Mesenchymal stem cell (in vitro differentiated cells and primary cell): ENCODE results near the gene TSPEAR.

Experiments used
- DNase-seq: peaks from one replicate; pipeline ENCODE4 v3.0.0-alpha.2; 2013
- H2AFZ ChIP-seq: one replicate; pipeline ENCODE4 v1.6.1; 2013; ENCODE audit warnings: low read depth, mild to moderate bottlenecking, control low read depth, inconsistent platforms, low read length, moderate library complexity
- H2AK5ac ChIP-seq: 2 replicates; pipeline ENCODE4 v1.6.1; 2013; ENCODE audit warnings: low read length, moderate library complexity, mild to moderate bottlenecking, inconsistent platforms; ENCODE audit not compliant: severe bottlenecking
- H2BK120ac ChIP-seq: one replicate; pipeline ENCODE4 v1.6.1; 2013; ENCODE audit warnings: low read depth, mild to moderate bottlenecking, inconsistent platforms, low read length, moderate library complexity
- H2BK12ac ChIP-seq, 2 experiments: one replicate each; pipeline ENCODE4 v1.6.1; 2013; ENCODE audit warnings: inconsistent platforms in 2 of 2, low read length in 2 of 2, mild to moderate bottlenecking in 2 of 2, moderate library complexity in 2 of 2, control low read depth in 1 of 2
- H2BK15ac ChIP-seq: one replicate; pipeline ENCODE4 v1.6.1; 2013; ENCODE audit warnings: mild to moderate bottlenecking, low read depth, inconsistent platforms; ENCODE audit not compliant: poor library complexity, severe bottlenecking
- H2BK5ac ChIP-seq: 2 replicates; pipeline ENCODE4 v1.6.1; 2013; ENCODE audit warnings: low read depth, mild to moderate bottlenecking, low read length, control low read depth, inconsistent platforms; ENCODE audit not compliant: poor library complexity, severe bottlenecking
- H3K14ac ChIP-seq, 2 experiments: one replicate each; pipeline ENCODE4 v1.6.1; 2013; ENCODE audit warnings: inconsistent platforms in 2 of 2, low read length in 2 of 2, control low read depth in 1 of 2, mild to moderate bottlenecking in 1 of 2, moderate library complexity in 1 of 2
- H3K18ac ChIP-seq, 2 experiments: one replicate each; pipeline ENCODE4 v1.6.1; 2013; ENCODE audit warnings: inconsistent platforms in 2 of 2, low read length in 2 of 2, control low read depth in 1 of 2, low read depth in 1 of 2, mild to moderate bottlenecking in 1 of 2
- H3K23ac ChIP-seq, 2 experiments: one replicate each; pipeline ENCODE4 v1.6.1; 2013; ENCODE audit warnings: inconsistent platforms in 2 of 2, low read length in 2 of 2, mild to moderate bottlenecking in 2 of 2, moderate library complexity in 2 of 2, control low read depth in 1 of 2
- H3K27ac ChIP-seq: 2 replicates; pipeline ENCODE4 v1.5.1; 2013; ENCODE audit warnings: mild to moderate bottlenecking, moderate library complexity, low read length, control low read depth, inconsistent platforms; ENCODE audit not compliant: poor library complexity, severe bottlenecking
- H3K27me3 ChIP-seq, 2 experiments: 2 replicates each; pipeline versions ENCODE4 v1.6.1 to v1.7.0; 2013; ENCODE audit warnings: low read length in 2 of 2, mild to moderate bottlenecking in 2 of 2, moderate library complexity in 2 of 2, control low read depth in 1 of 2, inconsistent platforms in 1 of 2; ENCODE audit not compliant: control insufficient read depth in 1 of 2, insufficient read depth in 1 of 2
- H3K36me3 ChIP-seq, 2 experiments: 2 replicates each; pipeline versions ENCODE4 v1.6.1 to v1.7.0; 2013; ENCODE audit warnings: low read length in 2 of 2, control low read depth in 1 of 2, inconsistent platforms in 1 of 2, low read depth in 1 of 2, mild to moderate bottlenecking in 1 of 2; ENCODE audit not compliant: insufficient read depth in 2 of 2, control insufficient read depth in 1 of 2
- H3K4ac ChIP-seq, 2 experiments: one replicate each; pipeline ENCODE4 v1.6.1; 2013; ENCODE audit warnings: inconsistent platforms in 2 of 2, low read length in 2 of 2, mild to moderate bottlenecking in 2 of 2, moderate library complexity in 2 of 2, control low read depth in 1 of 2, low read depth in 1 of 2
- H3K4me1 ChIP-seq: 2 replicates; pipeline ENCODE4 v1.6.1; 2013; ENCODE audit warnings: low read depth, low read length, control low read depth; ENCODE audit not compliant: control insufficient read depth, insufficient read depth
- H3K4me2 ChIP-seq: 2 replicates; pipeline ENCODE4 v1.6.1; 2013; ENCODE audit warnings: low read length, mild to moderate bottlenecking, inconsistent platforms; ENCODE audit not compliant: poor library complexity, severe bottlenecking
- H3K4me3 ChIP-seq, 2 experiments: 2 replicates each; pipeline versions ENCODE4 v1.5.1 to v1.7.0; 2013; ENCODE audit warnings: low read length in 2 of 2, mild to moderate bottlenecking in 2 of 2, control low read depth in 1 of 2, low read depth in 1 of 2; ENCODE audit not compliant: insufficient read depth in 1 of 2
- H3K79me1 ChIP-seq: replicated peaks from 2 replicates; pipeline ENCODE4 v1.6.1; 2013; ENCODE audit warnings: mild to moderate bottlenecking, control low read depth, low read length, inconsistent platforms; ENCODE audit not compliant: poor library complexity, severe bottlenecking
- H3K9ac ChIP-seq: 2 replicates; pipeline ENCODE4 v1.7.0; 2013; ENCODE audit warnings: mild to moderate bottlenecking, low read length, moderate library complexity
- H3K9me3 ChIP-seq: 2 replicates; pipeline ENCODE4 v1.7.0; 2013; ENCODE audit warnings: mild to moderate bottlenecking, low read length; ENCODE audit not compliant: control insufficient read depth
- H4K8ac ChIP-seq: one replicate; pipeline ENCODE4 v1.6.1; 2013; ENCODE audit warnings: inconsistent platforms, mild to moderate bottlenecking, low read length, moderate library complexity
- H4K91ac ChIP-seq: one replicate; pipeline ENCODE4 v1.6.1; 2013; ENCODE audit warnings: mild to moderate bottlenecking, low read length, inconsistent platforms
- WGBS: methylation state at CpG from one replicate; pipeline ENCODE4 v1.1.7; 2013; ENCODE audit warnings: mixed read lengths; 5-methylcytosine and 5-hydroxymethylcytosine counted together

The TSPEAR gene

GRCh38 chr21:44466351-44466954 is 244.9 kb downstream of the TSPEAR start:
- peaks cover 0 to 11% of the 10 kb centered on the region in 2 experiments for H3K27me3 ChIP-seq
- no peak overlapping the region for H2AK5ac ChIP-seq
- no peak overlapping the region for H3K4ac ChIP-seq
- no peak overlapping the region for H4K8ac ChIP-seq
- H3K79me1 ChIP-seq = no peaks in the 10 kb centered on the region
- no peak overlapping the region for H3K4me2 ChIP-seq
- no peaks in the 10 kb centered on the region for H3K9me3 ChIP-seq
- H3K4me1 ChIP-seq = no peaks in the 10 kb centered on the region
- no peak overlapping the region for H2AFZ ChIP-seq
- no peak overlapping the region for H3K18ac ChIP-seq
- H2BK12ac ChIP-seq = no peak overlapping the region
- no peak for DNase-seq
- H3K9ac ChIP-seq = no peak overlapping the region
- no peak overlapping the region for H2BK15ac ChIP-seq
- no peak overlapping the region for H3K4me3 ChIP-seq
- no peak overlapping the region for H4K91ac ChIP-seq
- no peak overlapping the region for H2BK5ac ChIP-seq
- no peak overlapping the region for H2BK120ac ChIP-seq
- WGBS = 93% methylated on average over 16 of the region's 16 CpGs
- H3K23ac ChIP-seq = no peak overlapping the region
- no peak overlapping the region for H3K27ac ChIP-seq
- no peaks in the 10 kb centered on the region for H3K36me3 ChIP-seq
- H3K14ac ChIP-seq = no peak overlapping the region

- Histone ChIP-seq H3K79me1 (no peaks in the 10 kb centered on the region), H3K4me3 (no peak overlapping the region), H2BK120ac (no peak overlapping the region)
Measured at GRCh38 chr21:44464351-44464750, 247.0 kb downstream of the TSPEAR start.

GRCh38 chr21:44463724-44464123 is 247.6 kb downstream of the TSPEAR start:
- Histone ChIP-seq H3K23ac (no peak overlapping the region), H3K36me3 (no peaks in the 10 kb centered on the region), H2BK120ac (no peak overlapping the region), H2AK5ac (no peak overlapping the region), H3K4ac (no peak overlapping the region), H2BK15ac (no peak overlapping the region), H3K9me3 (no peaks in the 10 kb centered on the region), H3K18ac (no peak overlapping the region), H3K27me3 (peaks cover 0 to 11% of the 10 kb centered on the region in 2 experiments), H3K4me3 (peak overlapping the region in 1 of 2 experiments; percentile 19), H4K8ac (no peak overlapping the region), H2AFZ (no peak overlapping the region), H3K4me2 (no peak overlapping the region), H2BK5ac (no peak overlapping the region), H3K27ac (no peak overlapping the region), H3K9ac (peak overlapping the region; percentile 32), H3K79me1 (no peaks in the 10 kb centered on the region), H3K4me1 (no peaks in the 10 kb centered on the region), H2BK12ac (no peak overlapping the region), H4K91ac (no peak overlapping the region), H3K14ac (no peak overlapping the region)
- no peak for DNase-seq
- WGBS = 80% methylated on average over 30 of the region's 30 CpGs

More at GRCh38 chr21:44464351-44464750, 247.0 kb downstream of the TSPEAR start:
- no peaks in the 10 kb centered on the region for H3K36me3 ChIP-seq
- H3K14ac ChIP-seq = no peak overlapping the region
- H2BK5ac ChIP-seq = no peak overlapping the region
- H3K9ac ChIP-seq = no peak overlapping the region
- no peak overlapping the region for H3K4ac ChIP-seq
- H3K23ac ChIP-seq = no peak overlapping the region
- peaks cover 0 to 11% of the 10 kb centered on the region in 2 experiments for H3K27me3 ChIP-seq
- no peak for DNase-seq
- H4K8ac ChIP-seq = no peak overlapping the region
- H4K91ac ChIP-seq = no peak overlapping the region
- H2AFZ ChIP-seq = no peak overlapping the region
- H3K9me3 ChIP-seq = no peaks in the 10 kb centered on the region
- no peak overlapping the region for H3K18ac ChIP-seq
- H2AK5ac ChIP-seq = no peak overlapping the region
- H2BK15ac ChIP-seq = no peak overlapping the region
- H3K4me2 ChIP-seq = no peak overlapping the region
- H3K4me1 ChIP-seq = no peaks in the 10 kb centered on the region
- 81% methylated on average over 12 of the region's 12 CpGs for WGBS
- H2BK12ac ChIP-seq = no peak overlapping the region
- no peak overlapping the region for H3K27ac ChIP-seq

GRCh38 chr21:44462834-44463200 is 248.6 kb downstream of the TSPEAR start:
- H3K79me1 ChIP-seq = no peaks in the 10 kb centered on the region
- no peak overlapping the region for H3K27ac ChIP-seq
- H3K4ac ChIP-seq = no peak overlapping the region
- no peak overlapping the region for H2AFZ ChIP-seq
- H3K14ac ChIP-seq = no peak overlapping the region
- H3K4me3 ChIP-seq = no peak overlapping the region
- H3K27me3 ChIP-seq = peaks cover 0 to 11% of the 10 kb centered on the region in 2 experiments
- no peak overlapping the region for H3K23ac ChIP-seq
- no peak overlapping the region for H4K8ac ChIP-seq
- no peak overlapping the region for H2AK5ac ChIP-seq
- no peak overlapping the region for H2BK15ac ChIP-seq
- no peak overlapping the region for H3K9ac ChIP-seq
- no peaks in the 10 kb centered on the region for H3K4me1 ChIP-seq
- H3K4me2 ChIP-seq = no peak overlapping the region
- no peak for DNase-seq
- no peak overlapping the region for H3K18ac ChIP-seq
- H3K9me3 ChIP-seq = no peaks in the 10 kb centered on the region
- H2BK5ac ChIP-seq = no peak overlapping the region
- WGBS = 83% methylated on average over 11 of the region's 11 CpGs
- H2BK120ac ChIP-seq = no peak overlapping the region
- H3K36me3 ChIP-seq = no peaks in the 10 kb centered on the region
- no peak overlapping the region for H4K91ac ChIP-seq
- no peak overlapping the region for H2BK12ac ChIP-seq
